Astrocyte (in vitro differentiated cells and primary cell): ENCODE data around the gene KLF2.

ENCODE experiments used
- EZH2 ChIP-seq: IDR thresholded peaks from 2 replicates; pipeline ENCODE4 v1.6.1; 2012; ENCODE audit warnings: mild to moderate bottlenecking, low read length, inconsistent platforms; ENCODE audit not compliant: insufficient read depth
- TF ChIP-seq, protein P1 (sequence below): IDR thresholded peaks from 2 replicates; pipeline ENCODE4 v1.5.1; 2011; ENCODE audit warnings: low read depth, mild to moderate bottlenecking, inconsistent platforms, low read length, moderate library complexity; ENCODE audit not compliant: insufficient read depth

DNA sequence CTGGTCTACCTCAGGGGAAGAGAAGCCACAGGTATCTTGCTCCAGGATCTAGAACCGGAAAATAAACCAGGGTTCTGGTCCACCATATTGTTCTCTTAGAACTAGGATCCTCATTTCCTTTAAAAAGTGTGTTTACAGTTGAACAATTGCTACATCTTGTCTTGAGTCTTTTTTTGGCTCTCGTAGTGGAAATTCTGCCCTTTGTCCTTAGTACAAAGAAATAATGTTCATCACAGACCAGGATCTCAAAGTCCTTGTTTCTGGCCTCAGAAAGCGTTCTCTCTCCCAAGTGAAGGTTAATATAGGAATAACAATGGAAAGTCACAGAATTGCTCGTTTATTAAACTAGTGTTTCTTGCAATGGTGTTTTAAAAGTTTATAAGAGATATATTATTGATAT, 20.8 kb downstream of the KLF2 start:
- TF ChIP-seq, protein P1, sequence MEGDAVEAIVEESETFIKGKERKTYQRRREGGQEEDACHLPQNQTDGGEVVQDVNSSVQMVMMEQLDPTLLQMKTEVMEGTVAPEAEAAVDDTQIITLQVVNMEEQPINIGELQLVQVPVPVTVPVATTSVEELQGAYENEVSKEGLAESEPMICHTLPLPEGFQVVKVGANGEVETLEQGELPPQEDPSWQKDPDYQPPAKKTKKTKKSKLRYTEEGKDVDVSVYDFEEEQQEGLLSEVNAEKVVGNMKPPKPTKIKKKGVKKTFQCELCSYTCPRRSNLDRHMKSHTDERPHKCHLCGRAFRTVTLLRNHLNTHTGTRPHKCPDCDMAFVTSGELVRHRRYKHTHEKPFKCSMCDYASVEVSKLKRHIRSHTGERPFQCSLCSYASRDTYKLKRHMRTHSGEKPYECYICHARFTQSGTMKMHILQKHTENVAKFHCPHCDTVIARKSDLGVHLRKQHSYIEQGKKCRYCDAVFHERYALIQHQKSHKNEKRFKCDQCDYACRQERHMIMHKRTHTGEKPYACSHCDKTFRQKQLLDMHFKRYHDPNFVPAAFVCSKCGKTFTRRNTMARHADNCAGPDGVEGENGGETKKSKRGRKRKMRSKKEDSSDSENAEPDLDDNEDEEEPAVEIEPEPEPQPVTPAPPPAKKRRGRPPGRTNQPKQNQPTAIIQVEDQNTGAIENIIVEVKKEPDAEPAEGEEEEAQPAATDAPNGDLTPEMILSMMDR, result no peak
- no peak for TF ChIP-seq EZH2
